ENCODE data around the gene LMAN1L.
"Not testable (repeated sequence)": the region's sequence is repeated elsewhere in the genome, so short reads cannot be mapped to it uniquely, and the experiment has no call there.

LMAN1L gene

GRCh38 chr15:74777769-74778598 is 34.7 kb upstream of the LMAN1L start:
- Mint-ChIP-seq H3K4me3 (peak overlapping the region; percentile 83), H3K36me3 (ENCODE audit: low read depth) (peaks cover 14% of the 10 kb centered on the region), H3K27ac (peak overlapping the region; percentile 94), H3K4me1 (ENCODE audit: low read depth) (peaks cover 71% of the 10 kb centered on the region), H3K9me3 (no peaks in the 10 kb centered on the region), H3K27me3 (ENCODE audit: low read depth) (no peaks in the 10 kb centered on the region)
- no peak for DNase-seq (ENCODE audit: low spot score)

GRCh38 chr15:74778599-74778970 is 34.0 kb upstream of the LMAN1L start:
- H3K4me3 Mint-ChIP-seq, result peak overlapping the region; percentile 83
- H3K36me3 Mint-ChIP-seq (ENCODE audit: low read depth), result peaks cover 20% of the 10 kb centered on the region

GRCh38 chr15:74779162-74779648 is 33.4 kb upstream of the LMAN1L start:
- Mint-ChIP-seq H3K27me3 (ENCODE audit: low read depth) (no peaks in the 10 kb centered on the region), H3K36me3 (ENCODE audit: low read depth) (peaks cover 26% of the 10 kb centered on the region), H3K4me1 (ENCODE audit: low read depth) (peaks cover 63% of the 10 kb centered on the region), H3K4me3 (peak overlapping the region; percentile 99), H3K9me3 (no peaks in the 10 kb centered on the region), H3K27ac (peak overlapping the region; percentile 98)
- no peak for DNase-seq (ENCODE audit: low spot score)

More at GRCh38 chr15:74778599-74778970, 34.0 kb upstream of the LMAN1L start:
- H3K27me3 Mint-ChIP-seq (ENCODE audit: low read depth), result no peaks in the 10 kb centered on the region
- H3K9me3 Mint-ChIP-seq, result no peaks in the 10 kb centered on the region
- no peak for DNase-seq (ENCODE audit: low spot score)
- H3K27ac Mint-ChIP-seq, result peak overlapping the region; percentile 94
- H3K4me1 Mint-ChIP-seq (ENCODE audit: low read depth), result peaks cover 67% of the 10 kb centered on the region

GRCh38 chr15:74780523-74781430 is 31.9 kb upstream of the LMAN1L start:
- Mint-ChIP-seq H3K9me3 (no peaks in the 10 kb centered on the region), H3K4me3 (peak overlapping the region; percentile 99), H3K4me1 (ENCODE audit: low read depth) (peaks cover 63% of the 10 kb centered on the region), H3K27ac (peak overlapping the region; percentile 98), H3K36me3 (ENCODE audit: low read depth) (peaks cover 39% of the 10 kb centered on the region), H3K27me3 (ENCODE audit: low read depth) (no peaks in the 10 kb centered on the region)
- DNase-seq (ENCODE audit: low spot score), result peak; percentile 42

- no peaks in the 10 kb centered on the region for H3K9me3 Mint-ChIP-seq
- H3K4me1 Mint-ChIP-seq (ENCODE audit: low read depth), result peaks cover 62% of the 10 kb centered on the region
- peak within 1 kb of the TSS; percentile 99 for H3K4me3 Mint-ChIP-seq
- peaks cover 45% of the 10 kb centered on the region for H3K36me3 Mint-ChIP-seq (ENCODE audit: low read depth)
- peak; percentile 84 for DNase-seq (ENCODE audit: low spot score)
- peak within 1 kb of the TSS; percentile 98 for H3K27ac Mint-ChIP-seq
- H3K27me3 Mint-ChIP-seq (ENCODE audit: low read depth), result no peaks in the 10 kb centered on the region
Observed at GRCh38 chr15:74781431-74782258, 31.0 kb upstream of the LMAN1L start, which contains the start of gene CSK. Gene CSK (plus strand): TSS chr15:74782080. CDS start chr15:74798298, 16,218 bp downstream.

- Mint-ChIP-seq H3K36me3 (ENCODE audit: low read depth) (peaks cover 47% of the 10 kb centered on the region), H3K27me3 (ENCODE audit: low read depth) (no peaks in the 10 kb centered on the region), H3K4me1 (ENCODE audit: low read depth) (peaks cover 60% of the 10 kb centered on the region), H3K27ac (peak overlapping the region; percentile 90), H3K4me3 (peak overlapping the region; percentile 88), H3K9me3 (no peaks in the 10 kb centered on the region)
- peak; percentile 37 for DNase-seq (ENCODE audit: low spot score)
Observed at GRCh38 chr15:74782259-74783071, 30.2 kb upstream of the LMAN1L start.

GRCh38 chr15:74783072-74783807 is 29.4 kb upstream of the LMAN1L start:
- peak; percentile 38 for DNase-seq (ENCODE audit: low spot score)
- Mint-ChIP-seq H3K27me3 (ENCODE audit: low read depth) (no peaks in the 10 kb centered on the region), H3K4me1 (ENCODE audit: low read depth) (peaks cover 58% of the 10 kb centered on the region), H3K36me3 (ENCODE audit: low read depth) (peaks cover 50% of the 10 kb centered on the region), H3K27ac (peak overlapping the region; percentile 90), H3K4me3 (peak overlapping the region; percentile 88), H3K9me3 (no peaks in the 10 kb centered on the region)

- Mint-ChIP-seq H3K27ac (peak overlapping the region; percentile 90), H3K4me1 (ENCODE audit: low read depth) (peaks cover 58% of the 10 kb centered on the region), H3K4me3 (peak overlapping the region; percentile 88), H3K9me3 (no peaks in the 10 kb centered on the region), H3K36me3 (ENCODE audit: low read depth) (peaks cover 55% of the 10 kb centered on the region), H3K27me3 (ENCODE audit: low read depth) (no peaks in the 10 kb centered on the region)
- DNase-seq (ENCODE audit: low spot score), result no peak
Observed at GRCh38 chr15:74783808-74784175, 28.8 kb upstream of the LMAN1L start.

GRCh38 chr15:74784426-74785193 is 28.0 kb upstream of the LMAN1L start:
- no peaks in the 10 kb centered on the region for H3K9me3 Mint-ChIP-seq
- H3K27me3 Mint-ChIP-seq (ENCODE audit: low read depth), result no peaks in the 10 kb centered on the region
- peaks cover 56% of the 10 kb centered on the region for H3K4me1 Mint-ChIP-seq (ENCODE audit: low read depth)
- H3K27ac Mint-ChIP-seq, result peak overlapping the region; percentile 98
- peak overlapping the region; percentile 88 for H3K4me3 Mint-ChIP-seq
- DNase-seq (ENCODE audit: low spot score), result no peak
- H3K36me3 Mint-ChIP-seq (ENCODE audit: low read depth), result peaks cover 63% of the 10 kb centered on the region

GRCh38 chr15:74785194-74786032 is 27.2 kb upstream of the LMAN1L start:
- H3K4me1 Mint-ChIP-seq (ENCODE audit: low read depth), result peaks cover 53% of the 10 kb centered on the region
- H3K9me3 Mint-ChIP-seq, result no peaks in the 10 kb centered on the region
- peak; percentile 39 for DNase-seq (ENCODE audit: low spot score)
- H3K27ac Mint-ChIP-seq, result peak overlapping the region; percentile 98
- H3K36me3 Mint-ChIP-seq (ENCODE audit: low read depth), result peaks cover 67% of the 10 kb centered on the region
- peak overlapping the region; percentile 88 for H3K4me3 Mint-ChIP-seq
- H3K27me3 Mint-ChIP-seq (ENCODE audit: low read depth), result no peaks in the 10 kb centered on the region

GRCh38 chr15:74786081-74786480 is 26.6 kb upstream of the LMAN1L start:
- peaks cover 53% of the 10 kb centered on the region for H3K4me1 Mint-ChIP-seq (ENCODE audit: low read depth)
- not testable (repeated sequence) for H3K9me3 Mint-ChIP-seq; DNase-seq (ENCODE audit: low spot score); H3K27me3 Mint-ChIP-seq (ENCODE audit: low read depth)
- peak overlapping the region; percentile 88 for H3K4me3 Mint-ChIP-seq
- peaks cover 70% of the 10 kb centered on the region for H3K36me3 Mint-ChIP-seq (ENCODE audit: low read depth)
- H3K27ac Mint-ChIP-seq, result peak overlapping the region; percentile 98
